TTC549 (cell line): ENCODE measurements around the gene MCF2L.

ENCODE experiments used
- FAIRE-seq: peaks from 2 replicates; lab custom pipeline; 2012; peaks lifted over from hg19 to GRCh38; lab: Jason Lieb, UNC

MCF2L gene

DNA sequence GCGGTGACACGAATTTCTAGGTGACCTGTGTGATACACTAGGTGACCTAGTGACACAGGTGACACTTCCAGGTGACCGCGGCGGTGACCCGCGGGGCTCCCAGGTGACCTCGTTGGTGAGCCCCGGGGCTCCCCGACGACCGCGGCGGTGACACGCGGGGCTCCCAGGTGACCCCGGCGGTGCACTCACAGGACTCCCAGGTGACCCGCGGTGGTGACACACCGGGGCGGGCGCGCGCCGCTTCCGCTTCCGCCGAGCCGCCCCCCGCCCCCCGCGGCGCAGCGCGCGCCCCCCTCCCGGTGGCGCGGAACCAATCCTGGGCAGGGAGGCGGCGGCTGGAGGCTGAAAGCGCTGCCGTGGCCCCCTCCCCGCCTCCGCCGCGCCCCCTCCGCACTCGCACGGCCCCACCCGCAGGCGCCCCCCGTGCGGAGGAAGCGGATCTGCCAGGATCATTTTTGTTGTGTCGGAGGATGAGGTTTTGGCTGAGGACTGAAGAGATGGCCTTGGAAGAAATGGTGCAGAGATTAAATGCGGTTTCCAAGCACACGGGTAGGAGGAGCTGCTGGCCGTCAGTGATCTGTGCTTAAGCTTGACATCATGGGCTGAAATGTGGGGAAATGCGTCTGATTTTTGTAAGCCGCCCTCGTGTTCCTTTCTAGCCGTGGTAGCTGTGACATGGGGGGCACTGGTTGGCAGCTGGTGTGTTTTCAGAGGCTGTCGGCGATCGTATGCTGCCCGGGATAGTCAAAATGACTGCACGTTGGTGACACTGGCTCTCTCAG lies at the start of gene MCF2L:
MCF2L (plus strand) TSS at position 305 of the 782 bp plus-strand sequence; CDS start at position 471, 166 bp downstream.
- FAIRE-seq = no peak

- FAIRE-seq = no peak
Measured at GRCh38 chr13:112923962-112924361, 45.1 kb upstream of the MCF2L start.

DNA sequence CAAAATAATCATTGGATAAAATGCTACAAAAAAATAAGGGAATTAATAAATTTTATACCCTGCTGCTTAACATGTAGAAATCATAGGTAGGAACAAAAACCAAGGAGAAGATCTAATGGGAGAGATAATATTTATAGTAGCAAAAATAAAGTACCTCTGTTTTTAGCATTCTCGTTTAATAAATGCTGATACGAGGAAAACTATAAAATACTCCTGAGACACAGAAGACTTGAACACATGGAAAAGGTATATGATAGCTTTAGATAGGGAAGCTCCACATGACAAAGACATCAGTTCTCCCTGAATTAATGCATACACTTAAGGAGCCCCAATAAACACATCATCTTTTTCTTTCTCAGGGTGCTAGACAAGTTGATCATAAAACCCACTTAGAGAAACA lies 44.6 kb upstream of the MCF2L start:
- FAIRE-seq = no peak

DNA sequence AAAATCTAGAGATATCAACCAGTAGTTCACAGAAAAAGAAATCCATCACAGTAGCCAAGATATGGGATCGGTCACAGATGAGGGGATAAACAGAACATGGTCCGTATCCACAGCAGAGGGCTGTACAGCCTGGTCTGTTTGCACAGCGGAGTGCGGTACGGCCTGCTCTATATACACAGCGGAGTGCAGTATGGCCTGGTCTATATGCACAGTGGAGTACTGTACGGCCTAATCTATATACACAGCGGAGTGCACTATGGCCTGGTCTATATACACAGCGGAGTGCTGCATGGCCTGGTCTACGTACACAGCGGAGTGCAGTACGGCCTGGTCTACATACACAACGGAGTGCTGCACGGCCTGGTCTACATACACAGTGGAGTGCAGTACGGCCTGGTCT lies 43.0 kb upstream of the MCF2L start:
- FAIRE-seq = no peak

GRCh38 chr13:112926993-112927392 lies 42.0 kb upstream of the MCF2L start:
- FAIRE-seq = no peak

- FAIRE-seq = no peak
Measured at GRCh38 chr13:112928020-112928971, 40.7 kb upstream of the MCF2L start.

DNA sequence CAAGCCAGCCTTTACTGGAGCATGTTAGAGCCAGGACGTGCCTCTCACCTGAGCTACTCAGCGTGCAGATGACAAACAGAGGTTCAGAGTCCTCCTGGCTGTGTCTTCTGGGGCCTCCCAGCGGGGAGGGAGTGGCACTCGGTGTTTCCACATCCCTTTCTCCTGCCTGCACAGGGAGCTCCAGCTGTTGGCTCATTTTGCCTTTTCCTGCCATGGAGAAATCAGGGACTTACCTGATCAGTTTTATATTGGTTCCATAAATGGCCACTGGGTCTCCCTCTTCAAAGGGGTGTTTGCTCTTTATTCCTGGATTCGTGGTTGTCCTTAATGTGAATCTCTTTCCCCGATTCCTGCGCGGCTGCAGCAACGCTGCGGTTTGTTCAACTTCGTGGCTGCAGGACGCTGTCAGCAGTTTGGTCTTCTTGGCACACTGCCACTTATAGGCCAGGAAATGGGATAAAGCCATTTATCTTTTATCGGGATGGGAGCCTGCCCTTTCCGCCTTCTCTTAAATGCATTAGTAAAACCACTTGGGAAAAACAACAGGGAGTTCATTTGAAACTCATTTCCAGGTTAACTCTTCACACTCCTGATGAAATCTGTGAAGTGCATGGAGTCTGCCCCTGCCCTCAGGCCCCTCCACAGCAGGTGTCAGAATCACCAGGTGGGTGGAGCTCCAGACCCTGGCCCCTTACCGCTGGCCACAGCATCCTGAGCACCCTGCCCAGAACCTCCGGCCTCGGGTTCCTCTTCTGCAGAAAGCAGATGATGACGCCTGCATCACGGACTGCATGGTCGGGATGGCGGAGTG lies 39.8 kb upstream of the MCF2L start:
- FAIRE-seq = no peak

DNA sequence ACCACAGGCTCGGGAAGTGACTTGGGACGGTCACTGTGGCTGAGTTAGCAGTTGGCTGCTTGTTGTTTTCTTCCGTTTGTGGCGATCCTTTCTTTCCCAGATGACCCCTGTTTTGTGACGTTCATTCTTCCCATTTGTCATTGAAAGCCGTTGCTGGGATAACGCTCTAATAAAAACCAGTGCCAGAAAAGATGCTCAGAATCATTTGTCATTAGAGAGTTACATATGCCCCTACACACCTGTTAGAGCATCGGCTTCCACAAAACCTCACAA lies 39.3 kb upstream of the MCF2L start:
- FAIRE-seq = no peak

DNA sequence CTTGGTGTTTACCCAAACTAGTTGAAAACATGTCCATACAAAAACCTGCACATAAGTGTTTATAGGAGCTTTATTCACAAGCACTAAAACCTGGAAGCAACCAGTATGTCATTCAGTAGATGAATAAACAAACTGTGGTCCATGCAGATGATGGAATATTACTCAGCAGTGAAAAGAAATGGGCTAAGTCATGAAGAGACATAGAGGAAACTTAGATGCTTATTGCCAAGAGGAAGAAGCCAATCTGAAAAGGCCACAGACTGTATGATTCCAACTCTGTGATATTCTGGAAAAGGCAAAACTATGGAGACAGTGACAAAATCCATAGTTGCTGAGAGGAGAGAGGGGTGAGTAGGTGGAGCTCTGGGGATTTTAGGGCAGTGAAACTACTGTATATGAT lies 38.8 kb upstream of the MCF2L start:
- FAIRE-seq = no peak

GRCh38 chr13:112931028-112931934 lies 37.7 kb upstream of the MCF2L start:
- no peak for FAIRE-seq

GRCh38 chr13:112932971-112933370 lies 36.0 kb upstream of the MCF2L start:
- FAIRE-seq = no peak

GRCh38 chr13:112933649-112934048 lies 35.4 kb upstream of the MCF2L start:
- FAIRE-seq = no peak

- FAIRE-seq = no peak
Measured at GRCh38 chr13:112934078-112934477, 34.9 kb upstream of the MCF2L start.

- FAIRE-seq = no peak
Measured at GRCh38 chr13:112938680-112939079, 30.3 kb upstream of the MCF2L start.

GRCh38 chr13:112940236-112940635 lies 28.8 kb upstream of the MCF2L start:
- no peak for FAIRE-seq

DNA sequence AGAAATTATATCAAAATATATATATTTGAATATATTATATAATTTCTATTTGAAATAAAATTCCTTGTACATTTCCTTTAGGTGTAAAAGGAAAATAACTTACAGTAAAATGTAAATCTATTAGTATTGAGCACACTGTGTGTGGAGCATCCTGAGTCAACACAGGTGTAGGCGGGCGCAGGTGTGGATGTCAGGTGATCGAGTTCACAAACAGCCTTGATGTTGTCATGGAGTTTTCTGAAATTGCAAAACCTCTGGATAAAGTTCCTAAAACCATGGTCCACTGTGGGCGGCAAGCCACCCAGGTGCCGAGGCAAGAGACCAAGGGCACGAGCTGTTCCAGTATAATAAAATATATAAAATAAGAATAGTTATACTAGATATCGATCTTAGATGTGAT lies 27.7 kb upstream of the MCF2L start:
- no peak for FAIRE-seq

- FAIRE-seq = peak; percentile 46
Measured at GRCh38 chr13:112941765-112942164, 27.2 kb upstream of the MCF2L start.

- peak; percentile 34 for FAIRE-seq
Measured at GRCh38 chr13:112942689-112943308, 26.2 kb upstream of the MCF2L start.

DNA sequence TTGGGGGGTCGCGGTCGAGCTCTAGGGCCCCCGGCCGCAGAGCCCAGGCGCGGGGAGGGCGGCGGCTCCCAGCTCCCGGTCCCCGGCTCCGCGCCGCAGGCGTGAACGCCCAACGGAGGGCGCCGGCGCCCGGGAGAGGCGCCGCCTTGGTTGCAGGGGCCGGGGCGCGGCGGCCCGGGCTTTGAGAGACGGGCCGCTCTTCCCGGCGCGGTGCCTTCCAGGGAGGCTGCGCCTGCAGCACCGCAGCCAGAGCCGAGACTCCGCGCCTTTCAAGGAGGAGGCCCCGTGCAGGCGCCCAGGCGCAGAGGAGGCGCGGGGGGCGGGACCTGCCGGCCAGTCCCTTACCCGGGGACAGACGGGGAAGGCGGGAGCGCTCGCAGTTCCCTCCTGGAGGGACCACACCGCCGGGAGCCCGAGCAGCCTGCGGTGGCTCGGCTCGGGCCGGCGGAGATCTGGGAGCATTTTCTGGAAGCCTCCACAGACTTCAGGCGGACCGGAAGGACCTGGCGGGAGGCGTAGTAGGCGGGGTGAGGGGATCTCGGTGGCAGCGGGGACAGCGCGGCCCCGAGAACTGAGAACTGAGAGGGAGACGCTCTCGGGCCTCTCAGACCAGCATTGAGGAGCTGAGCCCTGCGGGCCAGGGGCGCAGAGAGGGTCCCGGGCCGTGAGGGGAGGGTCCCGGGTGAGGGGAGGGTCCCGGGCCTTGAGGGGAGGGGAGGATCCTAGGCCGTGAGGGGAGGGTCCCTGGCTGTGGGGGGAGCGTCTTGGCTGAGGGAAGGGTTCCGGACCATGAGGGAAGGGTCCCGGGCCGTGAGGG lies 25.5 kb upstream of the MCF2L start:
- no peak for FAIRE-seq

DNA sequence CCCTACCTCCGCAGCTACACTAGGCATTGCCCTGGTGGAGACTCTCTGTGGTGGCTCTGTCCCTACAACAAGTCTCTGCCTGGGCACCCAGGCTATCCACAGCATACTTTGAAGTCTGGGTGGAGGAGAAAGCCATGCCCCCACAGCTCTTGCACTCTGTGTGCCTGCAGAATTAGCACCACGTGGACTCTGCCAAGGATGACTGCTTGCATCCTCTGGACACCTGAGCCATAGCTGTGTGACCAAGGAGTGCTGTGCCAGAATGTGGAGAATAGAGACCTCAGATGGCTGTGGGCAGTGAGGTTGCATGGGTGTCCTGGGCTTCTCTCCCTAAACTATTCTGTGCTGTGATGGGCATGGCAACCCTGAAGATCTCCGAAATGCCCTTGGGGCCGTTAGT lies 21.2 kb upstream of the MCF2L start:
- FAIRE-seq = no peak
